ENCODE data around the gene AMPD2.

The AMPD2 gene

GRCh38 chr1:109619576-109620400 is at the start of gene AMPD2, which contains the start of gene GNAT2:
Gene AMPD2 (plus strand): TSS chr1:109619837. CDS start chr1:109621176, 1,339 bp downstream.
Gene GNAT2 (minus strand): TSS chr1:109619616. CDS start chr1:109612870, 6,746 bp downstream.
- peak; percentile 84 for DNase-seq (ENCODE audit: low spot score)

- DNase-seq (ENCODE audit: low spot score), result no peak
Observed at GRCh38 chr1:109570414-109570813, 49.2 kb upstream of the AMPD2 start.

GRCh38 chr1:109573785-109574184 is 45.9 kb upstream of the AMPD2 start:
- DNase-seq (ENCODE audit: low spot score), result no peak

- no peak for DNase-seq (ENCODE audit: low spot score)
Observed at GRCh38 chr1:109578947-109579443, 40.6 kb upstream of the AMPD2 start.

GRCh38 chr1:109579491-109579890 is 40.1 kb upstream of the AMPD2 start:
- DNase-seq (ENCODE audit: low spot score), result no peak

- DNase-seq (ENCODE audit: low spot score), result no peak
Observed at GRCh38 chr1:109582021-109582420, 37.6 kb upstream of the AMPD2 start.

- DNase-seq (ENCODE audit: low spot score), result no peak
Observed at GRCh38 chr1:109584766-109585165, 34.9 kb upstream of the AMPD2 start.

GRCh38 chr1:109586055-109586454 is 33.6 kb upstream of the AMPD2 start:
- DNase-seq (ENCODE audit: low spot score), result no peak

- DNase-seq (ENCODE audit: low spot score), result no peak
Observed at GRCh38 chr1:109589177-109589576, 30.5 kb upstream of the AMPD2 start.

GRCh38 chr1:109589679-109590078 is 30.0 kb upstream of the AMPD2 start:
- no peak for DNase-seq (ENCODE audit: low spot score)

- no peak for DNase-seq (ENCODE audit: low spot score)
Observed at GRCh38 chr1:109592916-109593315, 26.7 kb upstream of the AMPD2 start.

- no peak for DNase-seq (ENCODE audit: low spot score)
Observed at GRCh38 chr1:109595531-109595930, 24.1 kb upstream of the AMPD2 start.

GRCh38 chr1:109598156-109598555 is 21.5 kb upstream of the AMPD2 start:
- no peak for DNase-seq (ENCODE audit: low spot score)

- no peak for DNase-seq (ENCODE audit: low spot score)
Observed at GRCh38 chr1:109598655-109599054, 21.0 kb upstream of the AMPD2 start.

- DNase-seq (ENCODE audit: low spot score), result no peak
Observed at GRCh38 chr1:109603229-109603628, 16.4 kb upstream of the AMPD2 start.

- no peak for DNase-seq (ENCODE audit: low spot score)
Observed at GRCh38 chr1:109605381-109605780, 14.3 kb upstream of the AMPD2 start.

- DNase-seq (ENCODE audit: low spot score), result no peak
Observed at GRCh38 chr1:109609881-109610280, 9.8 kb upstream of the AMPD2 start.

GRCh38 chr1:109610609-109611307 is 8.9 kb upstream of the AMPD2 start:
- DNase-seq (ENCODE audit: low spot score), result no peak

- no peak for DNase-seq (ENCODE audit: low spot score)
Observed at GRCh38 chr1:109611308-109611990, 8.2 kb upstream of the AMPD2 start.

GRCh38 chr1:109613361-109614147 is 6.1 kb upstream of the AMPD2 start:
- no peak for DNase-seq (ENCODE audit: low spot score)

GRCh38 chr1:109615879-109616278 is 3.8 kb upstream of the AMPD2 start:
- DNase-seq (ENCODE audit: low spot score), result peak; percentile 41

GRCh38 chr1:109616391-109616790 is 3.2 kb upstream of the AMPD2 start:
- DNase-seq (ENCODE audit: low spot score), result no peak

Measured in NAMALWA (cell line).